Neural cell (in vitro differentiated cells): Measurements from ENCODE around the gene COX7A2L. TPM values are rescaled to one million over a fixed set of nuclear protein-coding genes. Genes with fewer than 3 reads are reported as not detected.

Experiments
- H2AFZ ChIP-seq: fragments of 200-600, 300-800 bp; sonication (generic), shearing (Covaris generic); 2 replicates; pipeline ENCODE4 v1.6.0; 2014; ENCODE audit warnings: low read depth, mild to moderate bottlenecking, antibody characterized with exemption, low read length, moderate library complexity
- H3F3A ChIP-seq: fragments of 200-600 bp; shearing (Covaris generic); 2 replicates; pipeline ENCODE4 v1.6.1; 2016; ENCODE audit warnings: mild to moderate bottlenecking, moderate library complexity, mixed read lengths, antibody characterized with exemption, low read length; ENCODE audit not compliant: insufficient read depth, poor library complexity, severe bottlenecking
- H3K27ac ChIP-seq: fragments of 200-600, 300-800 bp; sonication (generic), shearing (Covaris generic); 2 replicates; pipeline ENCODE4 v1.5.1; 2014; ENCODE audit warnings: mild to moderate bottlenecking, low read length, moderate library complexity
- H3K27me3 ChIP-seq: fragments of 300-800, 200-600 bp; sonication (generic), shearing (Covaris generic); 2 replicates; pipeline ENCODE4 v1.6.0; 2014; ENCODE audit warnings: mild to moderate bottlenecking, low read depth, low read length, moderate library complexity; ENCODE audit not compliant: insufficient read depth
- H3K36me3 ChIP-seq: fragments of 300-800, 200-600 bp; sonication (generic), shearing (Covaris generic); 2 replicates; pipeline ENCODE4 v1.5.1; 2014; ENCODE audit warnings: mild to moderate bottlenecking, antibody characterized with exemption, low read length, moderate library complexity; ENCODE audit not compliant: insufficient read depth
- H3K4me2 ChIP-seq: fragments of 300-800, 200-600 bp; sonication (generic), shearing (Covaris generic); 2 replicates; pipeline ENCODE4 v1.6.0; 2014; ENCODE audit warnings: mild to moderate bottlenecking, low read length
- H3K4me3 ChIP-seq: fragments of 300-800, 200-600 bp; sonication (generic), shearing (Covaris generic); 2 replicates; pipeline ENCODE4 v1.5.1; 2014; ENCODE audit warnings: mild to moderate bottlenecking, low read length, moderate library complexity
- H3K79me2 ChIP-seq: fragments of 200-600 bp; shearing (Covaris generic); replicated peaks from 2 replicates; pipeline ENCODE4 v1.6.0; 2014; ENCODE audit warnings: mild to moderate bottlenecking, low read length, moderate library complexity; ENCODE audit not compliant: insufficient read depth
- H3K9ac ChIP-seq: fragments of 300-800, 200-600 bp; sonication (generic), shearing (Covaris generic); 2 replicates; pipeline ENCODE4 v1.6.1; 2016; ENCODE audit warnings: mild to moderate bottlenecking, low read length, mixed read lengths
- H3K9me2 ChIP-seq: fragments of 200-600 bp; shearing (Covaris generic); 2 replicates; pipeline ENCODE4 v1.6.1; 2016; ENCODE audit warnings: mild to moderate bottlenecking, low read length, mixed read lengths; ENCODE audit not compliant: insufficient read depth
- H3K9me3 ChIP-seq: fragments of 200-600, 300-800 bp; sonication (generic), shearing (Covaris generic); 2 replicates; pipeline ENCODE4 v1.6.1; 2016; ENCODE audit warnings: mild to moderate bottlenecking, mixed run types, low read length, moderate library complexity, mixed read lengths
- H4K20me1 ChIP-seq: fragments of 200-600 bp; shearing (Covaris generic); 2 replicates; pipeline ENCODE4 v1.6.1; 2016; ENCODE audit warnings: mild to moderate bottlenecking, mixed run types; ENCODE audit not compliant: insufficient read depth
- CTCF ChIP-seq: fragments of 450-650 bp; IDR thresholded peaks from 2 replicates; pipeline ENCODE4 v1.5.1; 2014; ENCODE audit warnings: antibody characterized with exemption, mild to moderate bottlenecking, moderate library complexity; ENCODE audit not compliant: poor library complexity, severe bottlenecking
- EP300 ChIP-seq: fragments of 450-650 bp; conservative IDR thresholded peaks from 2 replicates; pipeline ENCODE4 v1.6.1; 2014; ENCODE audit warnings: antibody characterized with exemption, mild to moderate bottlenecking, moderate library complexity; ENCODE audit not compliant: poor library complexity, severe bottlenecking
- EZH2 ChIP-seq: fragments of 200-600, 300-800 bp; shearing (Covaris generic), sonication (generic); IDR thresholded peaks from 2 replicates; pipeline ENCODE4 v1.6.1; 2014; ENCODE audit warnings: antibody characterized with exemption, low read length, borderline replicate concordance, mild to moderate bottlenecking; ENCODE audit not compliant: insufficient read depth, poor library complexity, severe bottlenecking
- MXI1 ChIP-seq: fragments of 450-650 bp; conservative IDR thresholded peaks from 2 replicates; pipeline ENCODE4 v1.6.1; 2014; ENCODE audit warnings: antibody characterized with exemption, mild to moderate bottlenecking; ENCODE audit not compliant: poor library complexity, severe bottlenecking
- POLR2AphosphoS5 ChIP-seq: IDR thresholded peaks from 2 replicates; pipeline ENCODE4 v1.6.1; 2012
- RAD21 ChIP-seq: fragments of 450-650 bp; conservative IDR thresholded peaks from 2 replicates; pipeline ENCODE4 v1.6.1; 2014; ENCODE audit warnings: antibody characterized with exemption, mild to moderate bottlenecking, moderate library complexity
- REST ChIP-seq: IDR thresholded peaks from 2 replicates; pipeline ENCODE4 v1.6.1; 2012; ENCODE audit warnings: borderline replicate concordance
- SMC3 ChIP-seq: fragments of 450-650 bp; conservative IDR thresholded peaks from 2 replicates; pipeline ENCODE4 v1.6.1; 2014; ENCODE audit warnings: antibody characterized with exemption, mild to moderate bottlenecking, moderate library complexity; ENCODE audit not compliant: poor library complexity
- TAF1 ChIP-seq: IDR thresholded peaks from 2 replicates; pipeline ENCODE4 v1.6.1; 2012; ENCODE audit warnings: low read depth
- polyA plus RNA-seq: library from polyadenylated mRNA; depleted of rRNA; stranded (reverse); fragments of >200 nt; gene quantifications from 2 replicates; pipeline ENCODE4 v1.2.3, GENCODE V29; 2014

Gene COX7A2L
- polyA plus RNA-seq, 1 donor from 2014 or later: 425 TPM

- Histone ChIP-seq H3K9ac (peak overlapping the region; percentile 85), H3K9me2 (no peaks in the 10 kb centered on the region), H3F3A (no peaks in the 10 kb centered on the region), H2AFZ (peak overlapping the region; percentile 71), H3K79me2 (peaks cover 51% of the 10 kb centered on the region), H3K27ac (peak overlapping the region; percentile 90), H4K20me1 (no peaks in the 10 kb centered on the region), H3K36me3 (no peaks in the 10 kb centered on the region), H3K27me3 (no peaks in the 10 kb centered on the region), H3K9me3 (no peaks in the 10 kb centered on the region), H3K4me2 (peak overlapping the region; percentile 93), H3K4me3 (peak overlapping the region; percentile 93)
- TF ChIP-seq EZH2 (no peak), REST (no peak), EP300 (no peak), SMC3 (no peak), TAF1 (no peak), CTCF (no peak), MXI1 (no peak), RAD21 (no peak), POLR2AphosphoS5 (no peak)
Observed at GRCh38 chr2:42360493-42360889, 526 bp downstream of the COX7A2L start.

GRCh38 chr2:42359965-42360483, 993 bp downstream of the COX7A2L start:
- no peaks in the 10 kb centered on the region for H3K27me3 ChIP-seq
- no peaks in the 10 kb centered on the region for H3K9me3 ChIP-seq
- peak overlapping the region; percentile 85 for H3K9ac ChIP-seq
- H3K4me2 ChIP-seq: peak overlapping the region; percentile 93
- no peaks in the 10 kb centered on the region for H3F3A ChIP-seq
- no peaks in the 10 kb centered on the region for H4K20me1 ChIP-seq
- H3K9me2 ChIP-seq: no peaks in the 10 kb centered on the region
- TF ChIP-seq SMC3 (no peak), TAF1 (no peak), MXI1 (no peak), CTCF (no peak), REST (no peak), RAD21 (no peak), EP300 (no peak), EZH2 (no peak), POLR2AphosphoS5 (no peak)
- no peaks in the 10 kb centered on the region for H3K36me3 ChIP-seq
- H3K79me2 ChIP-seq: peaks cover 51% of the 10 kb centered on the region
- peak overlapping the region; percentile 90 for H3K27ac ChIP-seq
- H3K4me3 ChIP-seq: peak overlapping the region; percentile 93
- peak overlapping the region; percentile 71 for H2AFZ ChIP-seq
